ENCODE results near the gene EXOSC7.
A peak's percentile ranks its signal among the peaks of the same experiment; 100 is the strongest.
"Not testable (repeated sequence)": the region's sequence is repeated elsewhere in the genome, so short reads cannot be mapped to it uniquely, and the experiment has no call there.

EXOSC7 gene

DNA sequence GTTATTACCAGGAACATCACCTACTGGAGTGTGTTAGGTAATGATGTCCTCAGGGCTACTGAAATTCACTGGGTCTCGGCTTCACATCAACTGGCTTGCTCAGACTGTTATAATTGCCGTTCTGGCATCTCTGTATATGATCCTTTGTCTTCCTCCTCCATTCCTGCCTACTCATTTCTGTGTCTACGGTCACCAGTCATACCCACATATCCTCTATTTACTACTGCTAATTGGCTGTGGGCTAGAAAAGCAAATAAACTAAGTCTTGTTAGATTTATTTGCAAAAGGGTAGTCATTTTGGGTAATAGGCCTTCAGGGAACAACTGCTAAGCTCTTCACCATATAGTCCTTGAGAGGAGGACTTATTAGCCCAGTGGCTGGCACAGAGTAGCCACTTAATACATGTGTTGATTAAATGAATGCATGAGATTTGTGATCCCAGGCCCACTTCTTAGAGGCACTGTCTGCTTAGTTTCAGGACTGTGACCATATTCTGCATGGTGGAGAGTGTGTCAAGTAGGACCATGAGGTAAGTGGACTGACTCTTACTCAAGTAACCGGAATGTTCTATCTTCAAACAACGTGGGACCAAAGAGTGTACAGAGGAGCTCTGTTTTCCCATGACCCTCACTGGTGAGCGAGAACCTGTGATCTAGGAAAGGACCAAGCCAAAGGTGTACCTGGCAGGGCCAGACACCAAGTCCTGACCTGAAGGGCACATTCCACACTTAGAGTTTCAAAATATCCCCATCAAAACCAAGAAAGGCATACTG, 13.2 kb upstream of the EXOSC7 start:
- no peak for DNase-seq

DNA sequence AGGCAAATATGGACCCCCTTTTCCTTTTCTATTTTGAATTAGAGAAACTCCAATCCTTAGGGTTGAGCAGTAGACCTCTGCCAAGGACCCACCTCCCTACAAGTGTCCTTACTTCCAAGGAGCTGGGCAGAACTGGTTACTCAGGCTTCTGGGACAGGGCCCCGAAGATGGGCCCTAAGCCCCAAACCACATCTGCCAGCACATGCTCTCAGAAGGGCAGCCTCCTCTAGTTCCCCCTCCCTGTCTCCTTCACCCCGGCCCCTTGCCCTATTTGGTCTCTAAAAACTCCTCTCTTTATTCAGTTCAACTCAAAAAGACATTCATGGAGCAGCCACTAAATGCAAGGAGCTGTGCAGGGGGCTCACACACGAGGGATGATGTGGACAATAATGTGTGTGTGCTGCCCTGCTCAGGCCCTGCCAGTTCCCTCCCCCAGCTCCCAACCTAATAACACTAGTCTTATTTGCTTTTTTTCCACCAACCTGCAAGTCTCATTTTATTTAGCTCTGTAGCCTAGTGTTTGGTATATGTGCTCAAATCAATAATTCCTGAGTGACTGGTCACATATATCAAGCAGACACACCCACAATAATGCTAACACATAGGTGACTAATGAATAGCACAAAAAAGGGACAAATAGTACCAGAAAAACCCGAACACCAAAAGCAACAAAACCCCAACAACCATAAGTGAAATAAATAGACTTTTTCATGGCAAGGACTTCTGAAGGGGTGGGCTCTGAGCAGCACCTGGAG, 12.3 kb upstream of the EXOSC7 start:
- no peak for DNase-seq

GRCh38 chr3:44965165-44965564, 10.9 kb upstream of the EXOSC7 start:
- DNase-seq: no peak

GRCh38 chr3:44966795-44967278, 9.2 kb upstream of the EXOSC7 start:
- DNase-seq: no peak

DNA sequence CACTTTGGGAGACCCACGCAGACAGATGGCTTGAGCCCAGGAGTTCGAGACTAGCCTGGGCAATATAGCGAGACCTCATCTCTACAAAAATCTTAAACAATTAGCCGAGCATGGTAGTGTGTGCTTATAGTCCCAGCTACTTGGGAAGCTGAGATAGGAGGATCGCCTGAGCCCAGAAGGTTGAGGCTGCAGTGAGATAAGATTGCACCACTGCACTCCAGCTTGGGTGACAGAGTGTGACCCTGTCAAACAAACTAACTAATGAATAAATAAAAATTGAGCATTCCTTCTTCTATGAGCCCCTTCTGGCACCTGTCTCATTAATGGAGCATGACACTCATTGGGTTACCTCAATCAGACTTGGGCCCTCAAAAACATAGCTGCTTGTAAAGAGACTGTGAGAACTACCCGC, 7.6 kb upstream of the EXOSC7 start:
- DNase-seq: no peak

- DNase-seq: no peak
Measured at GRCh38 chr3:44969154-44969827, 6.8 kb upstream of the EXOSC7 start.

DNA sequence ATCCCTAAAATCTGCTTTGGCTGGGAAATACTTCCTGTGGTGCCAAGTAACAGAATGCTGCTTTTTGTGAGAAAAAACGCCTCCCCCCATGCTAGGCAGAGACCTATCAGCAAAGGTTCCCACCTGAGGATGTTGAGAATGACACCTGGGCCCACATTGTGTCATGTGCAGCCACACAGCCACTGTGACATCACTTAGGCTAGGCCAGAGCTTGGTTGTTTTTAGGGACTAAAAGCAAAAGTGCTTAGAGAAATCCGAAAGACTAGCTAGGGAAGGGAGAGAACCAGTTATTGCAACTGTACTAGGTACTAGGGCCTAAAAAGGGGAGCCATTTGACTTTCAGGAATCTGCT, 6.2 kb upstream of the EXOSC7 start:
- DNase-seq: no peak

DNA sequence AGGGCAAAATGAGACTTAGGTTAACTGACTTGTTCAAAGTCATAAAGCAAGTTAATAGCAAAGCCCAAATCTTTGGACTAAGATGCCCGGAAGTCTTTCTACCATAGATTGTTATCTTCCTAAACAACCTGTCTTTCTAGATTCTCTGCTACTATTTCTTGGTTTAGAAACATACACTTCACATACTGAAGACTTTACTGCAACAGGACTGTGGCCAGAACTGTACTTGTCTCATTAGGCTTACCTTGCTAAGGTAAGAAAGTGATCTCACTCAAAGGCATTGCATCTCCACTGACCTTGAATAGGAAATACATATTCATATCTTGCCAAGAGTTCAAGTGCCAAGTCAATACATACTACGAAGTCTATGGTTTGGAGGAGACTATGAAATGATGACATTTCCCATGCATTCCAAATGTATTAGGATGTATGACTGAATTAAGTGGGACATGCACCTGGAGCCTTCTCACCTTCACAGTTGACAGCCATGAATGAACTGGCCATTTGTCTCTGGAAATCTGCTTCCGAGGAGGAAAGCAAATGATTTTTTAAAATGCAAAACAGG, 5.0 kb upstream of the EXOSC7 start:
- no peak for DNase-seq

GRCh38 chr3:44974416-44974815, 1.6 kb upstream of the EXOSC7 start:
- no peak for DNase-seq

- no peak for DNase-seq
Measured at GRCh38 chr3:44981220-44981619, 5.2 kb downstream of the EXOSC7 start.

- no peak for DNase-seq
Measured at GRCh38 chr3:44981751-44982150, 5.7 kb downstream of the EXOSC7 start.

DNA sequence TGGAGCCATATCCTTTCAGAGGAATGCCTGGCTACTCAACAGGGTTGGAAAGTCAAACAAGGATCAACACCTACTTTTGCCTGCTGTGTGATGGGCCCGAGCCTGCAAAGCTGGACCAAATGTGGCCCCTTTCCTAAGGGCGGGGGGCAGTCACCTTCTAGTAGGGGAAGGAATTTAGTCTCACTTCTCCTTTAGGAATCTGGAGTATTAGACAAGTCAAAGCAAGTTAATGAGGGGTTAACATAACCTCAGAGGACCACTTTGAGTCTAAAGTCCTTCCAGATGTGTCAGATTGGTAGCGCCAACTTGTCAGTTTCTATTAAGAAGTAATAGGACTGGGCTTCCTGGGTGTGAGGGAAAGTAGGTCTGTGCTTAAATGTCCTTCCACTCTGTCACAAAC, 6.8 kb downstream of the EXOSC7 start:
- DNase-seq: no peak

DNA sequence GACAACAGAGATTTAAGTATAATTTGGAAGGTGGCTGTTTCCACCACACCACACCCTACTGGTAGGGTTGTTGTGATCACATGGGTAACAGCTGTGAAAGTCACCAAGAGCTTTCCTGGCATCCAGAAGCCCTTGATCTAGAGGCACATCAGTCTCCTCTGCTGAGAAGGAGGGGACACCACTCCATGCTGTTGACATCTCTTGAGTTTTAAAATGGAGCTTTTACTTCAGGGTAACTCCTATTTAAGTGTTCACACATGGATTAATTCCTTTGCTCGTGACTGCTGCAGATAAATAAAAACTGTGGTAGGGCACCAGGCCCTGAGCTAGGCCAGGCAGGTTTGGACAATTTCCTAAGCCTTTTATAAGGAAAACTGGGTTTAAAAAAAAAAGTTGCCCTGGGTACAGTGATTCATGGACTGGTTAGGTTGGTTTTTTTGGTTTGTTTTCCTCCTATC, 7.5 kb downstream of the EXOSC7 start:
- DNase-seq: no peak

- DNase-seq: no peak
Measured at GRCh38 chr3:44984335-44984734, 8.3 kb downstream of the EXOSC7 start.

- DNase-seq: not testable (repeated sequence)
Measured at GRCh38 chr3:44986330-44986729, 10.3 kb downstream of the EXOSC7 start.

GRCh38 chr3:44987332-44987731, 11.3 kb downstream of the EXOSC7 start:
- DNase-seq: no peak

- DNase-seq: no peak
Measured at GRCh38 chr3:44988073-44988472, 12.0 kb downstream of the EXOSC7 start.

DNA sequence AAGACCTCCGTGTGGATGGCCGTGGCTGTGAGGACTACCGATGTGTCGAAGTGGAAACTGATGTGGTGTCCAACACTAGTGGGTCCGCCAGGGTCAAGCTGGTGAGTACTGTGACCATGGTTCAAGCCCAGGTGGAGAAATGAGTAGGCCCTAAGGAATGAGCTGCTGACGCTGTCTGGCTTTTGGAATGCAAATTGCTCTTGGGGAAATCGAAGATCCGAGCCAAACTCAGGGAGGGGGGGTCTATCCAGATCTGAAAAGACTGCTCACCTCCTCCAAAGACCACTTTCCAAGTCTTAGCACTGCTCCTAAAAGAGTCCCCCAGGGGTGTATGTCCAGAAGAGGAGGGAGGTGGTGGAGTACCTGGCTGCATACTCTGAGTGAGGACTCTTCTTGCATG, 13.1 kb downstream of the EXOSC7 start:
- no peak for DNase-seq

DNA sequence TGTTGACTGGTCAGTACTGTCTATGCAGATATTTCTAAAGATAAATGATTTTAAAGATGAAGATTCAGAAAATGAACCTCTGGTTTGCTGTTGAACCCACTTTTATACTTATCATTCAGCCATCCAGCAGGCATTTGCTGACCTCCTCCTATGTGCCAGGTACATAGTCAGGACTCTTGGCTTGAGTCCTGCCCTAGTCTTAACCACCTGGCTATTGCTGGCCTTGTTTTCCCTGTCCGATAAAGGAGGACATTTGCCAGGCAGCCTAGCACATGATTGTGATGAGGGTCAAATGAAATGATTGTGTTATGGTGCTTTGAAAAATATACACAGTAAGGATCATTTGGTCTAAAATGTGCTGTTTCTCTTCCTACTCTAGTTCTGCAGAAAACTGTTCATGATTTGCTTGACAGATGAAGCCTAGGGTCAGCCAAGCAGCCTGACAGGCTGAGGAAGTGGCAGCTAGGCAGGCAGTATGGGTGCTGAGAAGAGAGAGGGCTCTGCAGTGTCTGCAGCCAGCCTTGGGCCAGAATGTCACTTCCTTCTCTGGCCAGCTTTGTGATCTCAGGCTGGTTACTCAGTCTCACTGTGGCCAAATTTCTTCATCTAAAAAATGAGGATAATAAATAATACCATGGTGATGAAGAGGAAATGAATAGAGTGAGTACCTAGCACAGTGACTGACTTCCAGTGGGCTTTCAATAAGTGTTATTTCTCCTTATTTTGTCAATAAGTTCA, 13.8 kb downstream of the EXOSC7 start:
- DNase-seq: no peak

DNA sequence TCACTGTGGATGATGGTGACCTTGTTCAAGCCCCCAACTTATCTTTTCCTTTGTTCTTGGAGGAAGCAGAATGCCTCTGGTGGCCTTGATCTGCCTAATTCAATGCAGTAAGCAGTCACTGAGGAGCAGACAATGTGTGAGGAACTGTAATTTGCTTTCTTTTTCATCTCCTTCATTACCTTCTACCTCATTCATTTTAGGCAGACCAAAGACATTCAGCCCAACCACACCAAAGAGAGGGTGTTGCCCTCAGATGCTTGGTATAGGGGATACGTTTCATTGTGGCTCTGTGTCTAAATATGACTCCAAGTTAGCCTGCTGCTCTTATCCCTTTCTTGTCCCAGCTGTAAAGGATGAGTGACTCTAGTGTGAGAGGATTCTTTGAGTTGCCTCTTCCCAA, 15.3 kb downstream of the EXOSC7 start:
- DNase-seq: no peak

GRCh38 chr3:44992555-44993470, 16.8 kb downstream of the EXOSC7 start:
- DNase-seq: peak; percentile 29
